ENCODE results near the gene KDM1B.
A peak's percentile ranks its signal among the peaks of the same experiment; 100 is the strongest.
"Not testable (repeated sequence)": the region's sequence is repeated elsewhere in the genome, so short reads cannot be mapped to it uniquely, and the experiment has no call there.

Gene KDM1B

GRCh38 chr6:18221288-18221615 lies 66.0 kb downstream of the KDM1B start:
- DNase-seq (ENCODE audit: low read depth) = no peak
- H3K4me3 ChIP-seq (ENCODE audit: control insufficient read depth, low read depth, low read length) = no peak overlapping the region
- no peak for TF ChIP-seq CTCF (conservative IDR thresholded peaks at IDR 0.05; ENCODE audit: control insufficient read depth, insufficient read depth, low read depth, low read length)

DNA sequence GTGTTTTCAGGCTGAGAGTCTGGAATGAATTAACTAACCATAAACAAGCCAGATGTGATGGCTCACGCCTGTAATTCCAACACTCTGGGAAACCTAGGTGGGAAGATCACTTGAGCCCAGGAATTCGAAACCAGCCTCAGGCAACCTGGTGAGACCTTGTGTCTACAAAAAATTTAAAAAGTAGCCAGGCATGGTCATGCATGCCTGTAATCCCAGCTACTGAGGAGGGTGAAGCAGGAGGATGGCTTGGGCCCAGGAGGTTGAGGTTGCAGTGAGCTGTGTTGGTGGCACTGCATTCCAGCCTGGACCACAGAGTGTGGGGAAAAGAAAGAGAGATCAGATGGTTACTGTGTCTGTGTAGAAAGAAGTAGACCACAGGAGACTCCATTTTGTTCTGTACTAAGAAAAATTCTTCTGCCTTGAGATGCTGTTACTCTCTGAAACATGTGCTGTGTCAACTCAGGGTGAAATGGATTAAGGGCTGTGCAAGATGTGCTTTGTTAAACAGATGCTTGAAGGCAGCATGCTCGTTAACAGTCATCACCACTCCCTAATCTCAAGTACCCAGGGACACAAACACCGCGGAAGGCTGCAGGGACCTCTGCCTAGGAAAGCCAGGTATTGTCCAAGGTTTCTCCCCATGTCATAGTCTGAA lies 71.4 kb downstream of the KDM1B start:
- DNase-seq (ENCODE audit: low read depth) = peak; percentile 47
- H3K4me3 ChIP-seq (ENCODE audit: control insufficient read depth, low read depth, low read length) = not testable (repeated sequence)

DNA sequence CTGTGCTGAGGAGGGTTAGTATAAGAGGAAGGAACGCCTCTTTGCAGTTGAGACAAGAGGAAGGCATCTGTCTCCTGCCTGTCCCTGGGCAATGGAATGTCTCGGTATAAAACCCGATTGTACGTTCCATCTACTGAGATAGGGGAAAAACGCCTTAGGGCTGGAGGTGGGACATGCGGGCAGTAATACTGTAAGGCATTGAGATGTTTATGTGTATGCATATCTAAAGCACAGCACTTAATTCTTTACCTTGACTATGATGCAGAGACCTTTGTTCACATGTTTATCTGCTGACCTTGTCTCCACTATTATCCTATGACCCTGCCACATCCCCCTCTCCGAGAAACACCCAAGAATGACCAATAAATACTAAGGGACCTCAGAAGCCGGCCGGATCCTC lies 71.9 kb downstream of the KDM1B start:
- DNase-seq (ENCODE audit: low read depth); H3K4me3 ChIP-seq (ENCODE audit: control insufficient read depth, low read depth, low read length): not testable (repeated sequence)

DNA sequence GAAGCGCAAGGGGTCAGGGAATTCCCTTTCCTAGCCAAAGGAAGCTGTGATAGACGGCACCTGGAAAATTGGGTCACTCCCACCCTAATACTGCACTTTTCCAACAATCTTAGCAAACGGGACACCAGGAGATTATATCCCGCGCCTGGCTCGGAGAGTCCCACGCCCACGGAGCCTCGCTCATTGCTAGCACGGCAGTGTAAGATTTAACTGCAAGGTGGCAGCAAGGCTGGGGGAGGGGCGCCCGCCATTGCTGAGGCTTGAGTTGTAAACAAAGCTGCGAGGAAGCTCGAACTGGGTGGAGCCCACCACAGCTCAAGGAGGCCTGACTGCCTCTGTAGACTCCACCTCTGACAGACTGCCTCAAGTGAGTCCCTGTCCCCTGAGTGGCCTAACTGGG lies 73.4 kb downstream of the KDM1B start:
- not testable (repeated sequence) for H3K4me3 ChIP-seq (ENCODE audit: control insufficient read depth, low read depth, low read length); DNase-seq (ENCODE audit: low read depth)

DNA sequence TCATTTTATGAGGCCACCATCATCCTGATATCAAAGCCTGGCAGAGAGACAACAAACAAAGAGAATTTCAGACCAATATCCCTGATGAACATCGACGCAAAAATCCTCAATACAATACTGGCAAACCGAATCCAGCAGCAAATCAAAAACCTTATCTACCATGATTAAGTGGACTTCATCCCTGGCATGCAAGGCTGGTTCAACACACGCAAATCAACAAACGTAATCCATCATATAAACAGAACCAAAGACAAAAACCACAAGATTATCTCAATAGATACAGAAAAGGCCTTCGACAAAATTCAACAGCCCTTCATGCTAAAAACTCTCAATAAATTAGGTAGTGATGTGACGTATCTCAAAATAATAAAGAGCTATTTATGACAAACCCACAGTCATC lies 76.6 kb downstream of the KDM1B start:
- DNase-seq (ENCODE audit: low read depth); H3K4me3 ChIP-seq (ENCODE audit: control insufficient read depth, low read depth, low read length): not testable (repeated sequence)

GRCh38 chr6:18233770-18234169 lies 78.5 kb downstream of the KDM1B start:
- DNase-seq (ENCODE audit: low read depth); H3K4me3 ChIP-seq (ENCODE audit: control insufficient read depth, low read depth, low read length): not testable (repeated sequence)

DNA sequence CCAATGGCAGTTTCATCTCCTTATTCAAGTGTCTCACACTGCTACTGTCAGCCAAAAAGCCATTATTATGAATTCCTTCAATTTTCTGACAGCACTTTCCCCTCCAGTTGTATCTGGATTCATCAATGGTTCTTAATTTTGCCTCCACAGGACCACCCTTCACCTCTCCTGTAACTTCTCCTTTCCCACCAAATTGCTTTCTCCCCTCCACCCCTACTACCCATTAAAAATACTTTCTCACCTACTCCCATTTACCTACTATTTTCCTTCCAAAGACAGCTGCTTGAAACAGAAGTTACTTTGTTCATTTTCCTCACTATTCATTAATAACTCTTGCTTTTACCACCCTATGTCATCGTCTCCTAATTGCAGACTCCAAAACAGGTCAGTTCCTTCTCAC lies 79.3 kb downstream of the KDM1B start:
- H3K4me3 ChIP-seq (ENCODE audit: control insufficient read depth, low read depth, low read length) = no peak overlapping the region
- no peak for DNase-seq (ENCODE audit: low read depth)
- TF ChIP-seq CTCF (conservative IDR thresholded peaks at IDR 0.05; ENCODE audit: control insufficient read depth, insufficient read depth, low read depth, low read length) = no peak

GRCh38 chr6:18235524-18235923 lies 80.3 kb downstream of the KDM1B start:
- no peak for DNase-seq (ENCODE audit: low read depth)
- no peak overlapping the region for H3K4me3 ChIP-seq (ENCODE audit: control insufficient read depth, low read depth, low read length)
- no peak for TF ChIP-seq CTCF (conservative IDR thresholded peaks at IDR 0.05; ENCODE audit: control insufficient read depth, insufficient read depth, low read depth, low read length)

- DNase-seq (ENCODE audit: low read depth) = no peak
- H3K4me3 ChIP-seq (ENCODE audit: control insufficient read depth, low read depth, low read length) = no peak overlapping the region
- no peak for TF ChIP-seq CTCF (conservative IDR thresholded peaks at IDR 0.05; ENCODE audit: control insufficient read depth, insufficient read depth, low read depth, low read length)
These were observed 81.9 kb downstream of the KDM1B start for GRCh38 chr6:18237167-18237566.

DNA sequence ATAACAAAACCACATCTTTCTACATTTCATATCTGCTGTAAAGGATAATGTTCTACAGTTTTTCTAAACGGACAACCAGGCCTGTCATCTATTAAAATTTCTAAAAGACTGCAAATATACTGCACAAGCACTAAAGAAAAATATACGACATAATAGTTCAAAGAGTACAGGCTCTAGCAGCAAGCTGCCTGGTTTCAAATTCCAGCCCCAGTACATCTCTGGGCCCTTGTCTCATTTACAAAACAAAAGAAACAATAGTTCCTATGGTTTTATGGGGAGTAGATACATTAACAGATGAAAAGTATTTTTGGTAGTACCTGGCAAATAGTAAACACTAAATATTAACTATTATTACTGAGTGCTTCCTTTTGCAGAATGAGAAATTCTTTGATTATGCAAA lies 85.0 kb downstream of the KDM1B start:
- no peak for DNase-seq (ENCODE audit: low read depth)
- H3K4me3 ChIP-seq (ENCODE audit: control insufficient read depth, low read depth, low read length) = no peak overlapping the region
- no peak for TF ChIP-seq CTCF (conservative IDR thresholded peaks at IDR 0.05; ENCODE audit: control insufficient read depth, insufficient read depth, low read depth, low read length)

Data from fibroblast of mammary gland (primary cell).